Type B pancreatic cell (in vitro differentiated cells): ENCODE data around the gene MRPS26. TPM values are rescaled to one million over a fixed set of nuclear protein-coding genes. Genes with fewer than 3 reads are reported as not detected.

Experiments used
- DNase-seq: peaks from one replicate; pipeline ENCODE4 v3.0.0; 2021; ENCODE audit warnings: mixed read lengths; ENCODE audit not compliant: unreplicated experiment; ENCODE audit errors: extremely low spot score
- H3K27ac Mint-ChIP-seq: 2 replicates; pipeline ENCODE4 v1.8.0; 2021; ENCODE audit warnings: mild to moderate bottlenecking, mixed read lengths
- H3K27me3 Mint-ChIP-seq: 2 replicates; pipeline ENCODE4 v1.8.0; 2021; ENCODE audit warnings: mixed read lengths
- H3K36me3 Mint-ChIP-seq: 2 replicates; pipeline ENCODE4 v1.8.0; 2021; ENCODE audit warnings: mixed read lengths
- H3K4me1 Mint-ChIP-seq: one replicate; pipeline ENCODE4 v1.8.0; 2021; ENCODE audit warnings: mixed read lengths; ENCODE audit not compliant: unreplicated experiment
- H3K4me3 Mint-ChIP-seq: 2 replicates; pipeline ENCODE4 v1.8.0; 2021; ENCODE audit warnings: mild to moderate bottlenecking, mixed read lengths
- H3K9me3 Mint-ChIP-seq: 2 replicates; pipeline ENCODE4 v1.8.0; 2021; ENCODE audit warnings: mixed read lengths
- total RNA-seq: library from RNA; stranded (reverse); gene quantifications from 2 replicates; pipeline ENCODE4 v1.2.1, GENCODE V29; 2021; ENCODE audit warnings: low replicate concordance
- TF ChIP-seq, protein P1 (sequence below): fragments of 200-600 bp; sonication (generic); conservative IDR thresholded peaks from 2 replicates; pipeline ENCODE4 v1.5.0; 2021; ENCODE audit warnings: antibody characterized with exemption, mild to moderate bottlenecking

Gene MRPS26
- total RNA-seq, 1 donor from 2014 or later, result 67.3 TPM

DNA sequence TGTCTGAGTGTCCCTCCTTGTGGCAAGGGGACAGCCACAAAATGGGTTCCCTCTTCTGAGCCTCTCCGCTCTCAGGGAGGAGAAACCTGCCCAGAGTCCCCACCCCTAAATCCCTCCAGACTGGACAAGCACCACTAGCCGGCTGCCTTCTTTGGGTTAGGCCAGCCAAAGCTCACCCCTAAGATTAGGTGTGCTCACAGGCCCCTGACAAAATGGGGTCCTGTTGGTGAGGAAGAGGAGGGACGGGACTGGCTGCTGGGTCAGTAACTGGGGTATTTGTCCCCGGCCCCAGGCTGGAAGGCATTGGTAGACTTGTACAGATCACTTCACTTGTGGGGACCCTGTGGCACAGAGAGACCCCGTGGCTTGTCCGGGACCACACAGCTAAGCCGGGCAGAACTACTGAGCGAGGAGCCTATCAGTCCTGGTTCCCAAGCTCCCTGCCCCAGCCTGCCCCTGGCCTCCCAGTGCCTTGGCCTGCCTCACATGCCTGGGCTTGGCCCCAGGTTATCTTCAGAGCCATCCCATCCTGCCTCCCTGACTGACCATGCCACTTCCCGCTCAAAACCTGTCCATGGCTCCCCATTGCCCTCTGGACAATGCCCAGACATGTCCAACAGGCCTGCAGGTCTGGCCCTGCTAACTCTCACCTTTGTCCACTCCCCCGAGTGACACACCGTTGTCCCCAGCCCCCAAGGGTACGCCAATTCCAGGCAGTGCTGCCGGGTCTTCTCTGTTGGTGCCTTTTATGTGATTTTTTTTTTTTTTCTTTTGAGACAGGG lies 49.2 kb downstream of the MRPS26 start:
- Mint-ChIP-seq H3K27ac (no peak overlapping the region), H3K9me3 (no peaks in the 10 kb centered on the region), H3K27me3 (peaks cover 33% of the 10 kb centered on the region), H3K36me3 (no peaks in the 10 kb centered on the region), H3K4me1 (peaks cover 4% of the 10 kb centered on the region), H3K4me3 (no peak overlapping the region)
- no peak for DNase-seq
- TF ChIP-seq, protein P1, sequence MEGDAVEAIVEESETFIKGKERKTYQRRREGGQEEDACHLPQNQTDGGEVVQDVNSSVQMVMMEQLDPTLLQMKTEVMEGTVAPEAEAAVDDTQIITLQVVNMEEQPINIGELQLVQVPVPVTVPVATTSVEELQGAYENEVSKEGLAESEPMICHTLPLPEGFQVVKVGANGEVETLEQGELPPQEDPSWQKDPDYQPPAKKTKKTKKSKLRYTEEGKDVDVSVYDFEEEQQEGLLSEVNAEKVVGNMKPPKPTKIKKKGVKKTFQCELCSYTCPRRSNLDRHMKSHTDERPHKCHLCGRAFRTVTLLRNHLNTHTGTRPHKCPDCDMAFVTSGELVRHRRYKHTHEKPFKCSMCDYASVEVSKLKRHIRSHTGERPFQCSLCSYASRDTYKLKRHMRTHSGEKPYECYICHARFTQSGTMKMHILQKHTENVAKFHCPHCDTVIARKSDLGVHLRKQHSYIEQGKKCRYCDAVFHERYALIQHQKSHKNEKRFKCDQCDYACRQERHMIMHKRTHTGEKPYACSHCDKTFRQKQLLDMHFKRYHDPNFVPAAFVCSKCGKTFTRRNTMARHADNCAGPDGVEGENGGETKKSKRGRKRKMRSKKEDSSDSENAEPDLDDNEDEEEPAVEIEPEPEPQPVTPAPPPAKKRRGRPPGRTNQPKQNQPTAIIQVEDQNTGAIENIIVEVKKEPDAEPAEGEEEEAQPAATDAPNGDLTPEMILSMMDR, result no peak

Other genes with a start within 250 kb of the MRPS26 start
- gene CPXM1, start 245.4 kb upstream of the MRPS26 start, total RNA-seq, result 6.6 and 106 TPM in 2 replicates
- not detected in 2 replicates for gene C20orf141, start 231.1 kb upstream of the MRPS26 start, total RNA-seq
- not detected in 2 replicates for gene TMEM239, start 229.7 kb upstream of the MRPS26 start, total RNA-seq
- 47.5 and 79.6 TPM in 2 replicates for gene PCED1A, start 205.4 kb upstream of the MRPS26 start, total RNA-seq
- 31.8 and 49.9 TPM in 2 replicates for gene VPS16, start 205.3 kb upstream of the MRPS26 start, total RNA-seq
- gene PTPRA, start 172.6 kb upstream of the MRPS26 start, total RNA-seq, result 50.5 and 73.8 TPM in 2 replicates
- 0.99 and 2.3 TPM in 2 replicates for gene GNRH2, start 2.4 kb upstream of the MRPS26 start, total RNA-seq
- gene OXT, start 25.6 kb downstream of the MRPS26 start, total RNA-seq, result 1.2 TPM in 1 of 2 replicates, not detected in the other
- gene AVP, start 38.7 kb downstream of the MRPS26 start, total RNA-seq, result not detected in 2 replicates
- 19.4 and 22.0 TPM in 2 replicates for gene FASTKD5, start 113.8 kb downstream of the MRPS26 start, total RNA-seq
- 6.6 and 6.9 TPM in 2 replicates for gene UBOX5, start 113.8 kb downstream of the MRPS26 start, total RNA-seq
- gene LZTS3, start 127.5 kb downstream of the MRPS26 start, total RNA-seq, result 17.2 and 17.3 TPM in 2 replicates
- gene DDRGK1, start 158.6 kb downstream of the MRPS26 start, total RNA-seq, result 56.7 and 61.6 TPM in 2 replicates
- gene ITPA, start 163.4 kb downstream of the MRPS26 start, total RNA-seq, result 51.7 and 59.7 TPM in 2 replicates
- 5.8 and 6.9 TPM in 2 replicates for gene SLC4A11, start 193.1 kb downstream of the MRPS26 start, total RNA-seq